A673 (cell line): ENCODE data around the gene CHRNA7.

Experiments used
- EZH2 ChIP-seq: fragments of 200-600 bp; sonication (generic); IDR thresholded peaks from 2 replicates; pipeline ENCODE4 v1.6.1; 2017; ENCODE audit warnings: borderline replicate concordance, low read depth, mild to moderate bottlenecking, mixed read lengths, antibody characterized with exemption, low read length; ENCODE audit not compliant: poor library complexity, severe bottlenecking
- TF ChIP-seq, protein P1 (sequence below): fragments of 300-800, 200-600 bp; sonication (generic); conservative IDR thresholded peaks from 2 replicates; pipeline ENCODE4 v1.5.1; 2017; ENCODE audit warnings: low read depth, mild to moderate bottlenecking, antibody characterized with exemption, low read length, moderate library complexity, mixed read lengths

DNA sequence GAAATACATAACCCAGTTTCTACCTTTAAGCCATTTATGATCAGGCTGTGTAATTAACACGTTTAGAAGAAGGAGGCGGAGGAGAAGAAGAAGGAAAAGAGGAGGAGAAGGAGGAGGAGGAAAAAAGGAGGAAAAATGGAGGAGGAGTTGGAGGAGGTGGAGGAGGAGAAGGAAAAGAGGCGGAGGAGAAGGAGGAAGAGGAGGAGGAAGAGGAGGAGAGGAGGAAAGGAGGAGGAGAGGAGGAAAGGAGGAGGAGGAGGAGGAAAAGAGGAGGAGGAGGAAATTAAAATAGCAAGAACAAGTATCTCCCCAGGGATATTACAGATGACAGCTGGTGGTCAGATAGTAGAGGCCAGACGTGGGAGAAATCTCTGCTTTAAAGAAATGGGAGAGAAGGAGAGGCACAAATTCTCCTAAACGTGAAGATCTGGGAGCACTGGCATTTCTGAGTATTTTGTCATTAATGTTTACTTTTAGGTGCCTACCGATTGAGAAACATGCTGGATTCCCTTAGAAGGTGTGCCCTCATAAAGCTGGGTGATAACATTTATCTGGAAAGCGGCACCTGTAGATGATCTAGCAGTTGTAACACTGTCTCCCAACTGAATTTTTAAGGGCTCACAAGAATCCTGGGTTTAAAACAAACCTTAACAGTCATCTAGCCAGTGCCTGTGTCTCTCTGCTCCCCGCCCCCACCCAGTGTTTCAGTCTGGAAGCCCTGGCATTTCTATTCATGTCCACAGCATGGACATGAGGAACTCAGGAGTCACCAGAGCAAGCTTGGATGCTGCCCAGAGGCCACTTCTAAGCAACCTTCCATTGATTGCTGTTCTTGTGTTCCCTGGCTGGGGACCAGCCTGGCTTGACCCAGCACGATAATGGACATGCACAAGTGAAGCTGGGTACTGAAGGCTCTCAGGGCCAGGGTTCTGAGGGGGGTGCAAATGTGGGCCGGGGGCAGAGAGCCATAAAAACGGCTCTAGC, 75.2 kb downstream of the CHRNA7 start:
- TF ChIP-seq, protein P1, sequence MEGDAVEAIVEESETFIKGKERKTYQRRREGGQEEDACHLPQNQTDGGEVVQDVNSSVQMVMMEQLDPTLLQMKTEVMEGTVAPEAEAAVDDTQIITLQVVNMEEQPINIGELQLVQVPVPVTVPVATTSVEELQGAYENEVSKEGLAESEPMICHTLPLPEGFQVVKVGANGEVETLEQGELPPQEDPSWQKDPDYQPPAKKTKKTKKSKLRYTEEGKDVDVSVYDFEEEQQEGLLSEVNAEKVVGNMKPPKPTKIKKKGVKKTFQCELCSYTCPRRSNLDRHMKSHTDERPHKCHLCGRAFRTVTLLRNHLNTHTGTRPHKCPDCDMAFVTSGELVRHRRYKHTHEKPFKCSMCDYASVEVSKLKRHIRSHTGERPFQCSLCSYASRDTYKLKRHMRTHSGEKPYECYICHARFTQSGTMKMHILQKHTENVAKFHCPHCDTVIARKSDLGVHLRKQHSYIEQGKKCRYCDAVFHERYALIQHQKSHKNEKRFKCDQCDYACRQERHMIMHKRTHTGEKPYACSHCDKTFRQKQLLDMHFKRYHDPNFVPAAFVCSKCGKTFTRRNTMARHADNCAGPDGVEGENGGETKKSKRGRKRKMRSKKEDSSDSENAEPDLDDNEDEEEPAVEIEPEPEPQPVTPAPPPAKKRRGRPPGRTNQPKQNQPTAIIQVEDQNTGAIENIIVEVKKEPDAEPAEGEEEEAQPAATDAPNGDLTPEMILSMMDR = no peak
- no peak for TF ChIP-seq EZH2
